Measurements from ENCODE around the gene NKAPD1. TPM values are rescaled to one million over a fixed set of nuclear protein-coding genes. Genes with fewer than 3 reads are reported as not detected.

Gene NKAPD1
- total and polyA plus RNA-seq, 9 of the 15 experiments (the other 6 are each of a cell fraction or from before 2014, with no cell fraction given), result 14.1 to 73.5 (median 29.3) TPM

GRCh38 chr11:112042961-112043304 is 31.2 kb upstream of the NKAPD1 start (continued):
- 0 out of 2 replicates have a peak, but pooled peaks have one; percentile 20 for TF ChIP-seq ATF3 (IDR thresholded peaks at IDR 0.05)
- TF ChIP-seq ATF3 (CRISPR knock-in tag; conservative IDR thresholded peaks at IDR 0.05), result no peak; the same call in 1 of the 2 replicates
- no peak for TF ChIP-seq LCOR (CRISPR knock-in tag; IDR thresholded peaks at IDR 0.05)
- peak; percentile 20; the same call in 1 of the 2 replicates for TF ChIP-seq DPF2 (IDR thresholded peaks at IDR 0.05)

GRCh38 chr11:112044961-112045360 is 29.1 kb upstream of the NKAPD1 start:
- H4K20me1 ChIP-seq (replicated peaks; ENCODE audit: control insufficient read depth, insufficient read depth, low read length), result no peaks in the 10 kb centered on the region; the same call in 1 of the 2 replicates
- H3K4me1 ChIP-seq (replicated peaks in 1 of 2; ENCODE audit: control insufficient read depth in 2 of 2, insufficient read depth in 2 of 2, low read length in 2 of 2), result peaks cover 8 to 46% of the 10 kb centered on the region in 2 experiments
- no peak overlapping the region for H3K9ac ChIP-seq (ENCODE audit: insufficient read depth in 1 of 2, low read depth in 2 of 2, low read length in 2 of 2)
- no peaks in the 10 kb centered on the region for H3K9me3 ChIP-seq (replicated peaks; ENCODE audit: control insufficient read depth, insufficient read depth, low read depth, low read length)
- ChIA-PET POLR2A (interaction anchor here (0.5 to 0.8 kb wide), 2 partner anchors 161 to 251 kb away, joined by 4 read pairs; no protein-coding TSS in a partner anchor), CTCF (ENCODE audit: low intra/inter-chr PET ratio) (no interaction called here)
- no peak for FAIRE-seq
- DNase-seq (ENCODE audit: extremely low read depth in 1 of 4, low spot score in 3 of 4), result peak; percentile 63 to 69 (median 66)
- no peaks in the 10 kb centered on the region for H3K27me3 ChIP-seq (ENCODE audit: control insufficient read depth in 2 of 2, insufficient read depth in 2 of 2, low read length in 2 of 2)
- peaks cover 86% of the 10 kb centered on the region for H3K36me3 ChIP-seq (ENCODE audit: control insufficient read depth, insufficient read depth, low read length)
- H3K27ac ChIP-seq (ENCODE audit: extremely low read depth, low read depth, low read length), result peak overlapping the region; percentile 56; the same call in 1 of the 3 replicates
- 19% methylated on average over 4 of the region's 4 CpGs for WGBS (ENCODE audit: insufficient coverage, low coverage, missing lambda C conversion rate)
- intact Hi-C loops (cut with micrococcal nuclease) (no loop called here), in situ Hi-C loops (cut with MboI) (no loop called here)
- H3K79me2 ChIP-seq (ENCODE audit: control insufficient read depth, insufficient read depth, low read length), result peaks cover 60% of the 10 kb centered on the region
- peak; percentile 85 for ATAC-seq
- no peak overlapping the region for H3K4me2 ChIP-seq (ENCODE audit: insufficient read depth, low read length)
- H2AFZ ChIP-seq (ENCODE audit: low read depth, low read length), result no peak overlapping the region
- H3K4me3 ChIP-seq, result no peak overlapping the region
- H3K9me1 ChIP-seq (ENCODE audit: control insufficient read depth, insufficient read depth, low read length), result no peaks in the 10 kb centered on the region
- no TSS peak for BruUV-seq (replicated peaks)
- TF ChIP-seq SOX6 (IDR thresholded peaks at IDR 0.05) (peak; percentile 73), CTCFL (IDR thresholded peaks at IDR 0.05; ENCODE audit: borderline replicate concordance, insufficient read depth, low read depth, low read length, poor library complexity, severe bottlenecking) (no peak), DPF2 (IDR thresholded peaks at IDR 0.05) (peak; percentile 92), LEF1 (IDR thresholded peaks at IDR 0.05) (peak; percentile 53; the same call in 1 of the 2 replicates), FOXM1 (IDR thresholded peaks at IDR 0.05; ENCODE audit: low read depth) (peak; percentile 40; the same call in 1 of the 2 replicates), FOXM1 (CRISPR knock-in tag; IDR thresholded peaks at IDR 0.05; ENCODE audit: low read depth) (no peak), GATA2 (CRISPR knock-in tag; IDR thresholded peaks at IDR 0.05) (peak; percentile 66), TBP (optimal IDR thresholded peaks at IDR 0.05; ENCODE audit: low read depth, low read length) (no peak), KDM1A (IDR thresholded peaks at IDR 0.05) (peak; percentile 92 to 93), NFE2 (IDR thresholded peaks at IDR 0.05; ENCODE audit: low read depth) (peak; percentile 87), ESRRA (IDR thresholded peaks at IDR 0.05; ENCODE audit: borderline replicate concordance, low read depth) (no peak), NCOA2 (IDR thresholded peaks at IDR 0.05; ENCODE audit: partially characterized antibody in 2 of 2) (peak in 1 of 2 experiments; percentile 39), ZNF23 (CRISPR knock-in tag; IDR thresholded peaks at IDR 0.05) (no peak), SMARCA4 (IDR thresholded peaks at IDR 0.05) (peak; percentile 91), SFPQ (IDR thresholded peaks at IDR 0.05; ENCODE audit: low read depth, low read length) (no peak), EP300 (IDR thresholded peaks at IDR 0.05; ENCODE audit: low read length) (peak; percentile 80)
